AG04450 (cell line): ENCODE measurements around the gene PKP1. TPM values are rescaled to one million over a fixed set of nuclear protein-coding genes. Genes with fewer than 3 reads are reported as not detected.

Source experiments
- CTCF ChIA-PET: fragments of 300-600, 350-600 bp; formaldehyde crosslinking; extraction: SDS; loops from one replicate; lab custom pipeline; 2022; ENCODE audit warnings: antibody characterized with exemption, inconsistent platforms; lab: Charles Lee
- POLR2A ChIA-PET: fragments of 350-600 bp; formaldehyde crosslinking; extraction: SDS; loops from one replicate; lab custom pipeline; 2021; ENCODE audit warnings: antibody characterized with exemption, inconsistent platforms; lab: Yijun Ruan, JAX
- DNase-seq: peaks from one replicate; pipeline ENCODE4 v3.0.0-alpha.2; 2011; ENCODE audit warnings: low read depth, low spot score
- H3K27ac ChIP-seq: one replicate; pipeline ENCODE4 v1.5.1; 2012; ENCODE audit warnings: low read depth, low read length, control low read depth
- H3K27me3 ChIP-seq: one replicate; pipeline ENCODE4 v1.6.0; 2012; ENCODE audit warnings: low read length; ENCODE audit not compliant: control insufficient read depth, insufficient read depth
- H3K4me3 ChIP-seq: 2 replicates; pipeline ENCODE4 v1.5.1; 2011; ENCODE audit warnings: mild to moderate bottlenecking, low read depth, low read length, control low read depth
- H3K9me3 ChIP-seq: 2 replicates; pipeline ENCODE4 v1.5.1; 2012; ENCODE audit warnings: low read length; ENCODE audit not compliant: control insufficient read depth, insufficient read depth
- polyA plus RNA-seq: library from polyadenylated mRNA; depleted of rRNA; stranded (reverse); fragments of >200 nt; gene quantifications from 2 replicates; pipeline ENCODE4 v1.2.3, GENCODE V29; 2011
- TF ChIP-seq, protein P1 (sequence below): IDR thresholded peaks from 2 replicates; pipeline ENCODE4 v1.5.1; 2011; ENCODE audit warnings: low read depth, low read length, control low read depth, inconsistent platforms

The PKP1 gene
- polyA plus RNA-seq, 1 experiment, result 0.04 TPM

DNA sequence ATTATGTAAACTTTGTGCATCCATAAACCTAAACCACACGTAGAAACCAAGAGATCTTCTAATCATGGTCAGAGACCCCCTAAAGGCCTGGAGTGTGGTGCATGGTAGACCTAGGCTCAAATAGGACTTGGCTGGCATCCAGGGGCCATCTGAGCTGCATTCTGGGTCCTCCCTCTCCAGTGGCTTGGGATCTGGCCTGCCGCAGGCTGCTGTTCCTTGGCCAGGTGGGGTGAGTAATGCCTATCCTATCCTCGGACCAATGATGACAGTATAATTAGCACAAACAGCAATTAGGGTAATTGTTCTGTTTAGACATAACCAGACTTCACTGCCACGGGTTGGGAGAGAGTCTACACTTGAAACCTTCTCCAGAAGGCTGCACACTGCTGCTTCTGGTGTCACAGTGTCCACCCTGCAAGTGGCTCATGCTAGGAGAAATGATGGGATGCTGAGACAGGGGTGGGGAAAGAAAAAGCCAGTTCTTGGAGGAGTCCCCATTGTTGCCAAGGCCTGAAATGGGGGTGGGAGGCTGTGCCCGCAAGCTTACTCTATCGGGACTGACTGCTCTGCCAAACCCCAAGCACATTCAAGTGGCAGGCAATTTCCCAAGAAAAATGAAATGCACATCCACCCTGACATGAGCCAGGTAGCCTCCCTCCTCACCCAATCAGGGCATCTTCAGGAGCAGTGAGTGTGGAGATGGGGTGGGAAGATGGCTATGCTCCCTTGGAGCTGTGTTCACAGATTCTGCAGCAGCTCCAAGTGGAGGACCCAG lies 12.5 kb upstream of the PKP1 start:
- CTCF ChIA-PET, result interaction anchor here (1.9 kb wide), 1 partner anchor 16 kb away, joined by 7 read pairs; no protein-coding TSS in a partner anchor
- TF ChIP-seq, protein P1, sequence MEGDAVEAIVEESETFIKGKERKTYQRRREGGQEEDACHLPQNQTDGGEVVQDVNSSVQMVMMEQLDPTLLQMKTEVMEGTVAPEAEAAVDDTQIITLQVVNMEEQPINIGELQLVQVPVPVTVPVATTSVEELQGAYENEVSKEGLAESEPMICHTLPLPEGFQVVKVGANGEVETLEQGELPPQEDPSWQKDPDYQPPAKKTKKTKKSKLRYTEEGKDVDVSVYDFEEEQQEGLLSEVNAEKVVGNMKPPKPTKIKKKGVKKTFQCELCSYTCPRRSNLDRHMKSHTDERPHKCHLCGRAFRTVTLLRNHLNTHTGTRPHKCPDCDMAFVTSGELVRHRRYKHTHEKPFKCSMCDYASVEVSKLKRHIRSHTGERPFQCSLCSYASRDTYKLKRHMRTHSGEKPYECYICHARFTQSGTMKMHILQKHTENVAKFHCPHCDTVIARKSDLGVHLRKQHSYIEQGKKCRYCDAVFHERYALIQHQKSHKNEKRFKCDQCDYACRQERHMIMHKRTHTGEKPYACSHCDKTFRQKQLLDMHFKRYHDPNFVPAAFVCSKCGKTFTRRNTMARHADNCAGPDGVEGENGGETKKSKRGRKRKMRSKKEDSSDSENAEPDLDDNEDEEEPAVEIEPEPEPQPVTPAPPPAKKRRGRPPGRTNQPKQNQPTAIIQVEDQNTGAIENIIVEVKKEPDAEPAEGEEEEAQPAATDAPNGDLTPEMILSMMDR, result no peak
- H3K27me3 ChIP-seq, result no peaks in the 10 kb centered on the region
- no peak overlapping the region for H3K27ac ChIP-seq
- no peak for DNase-seq
- no peak overlapping the region for H3K4me3 ChIP-seq
- H3K9me3 ChIP-seq, result no peaks in the 10 kb centered on the region
- POLR2A ChIA-PET, result no interaction called here

DNA sequence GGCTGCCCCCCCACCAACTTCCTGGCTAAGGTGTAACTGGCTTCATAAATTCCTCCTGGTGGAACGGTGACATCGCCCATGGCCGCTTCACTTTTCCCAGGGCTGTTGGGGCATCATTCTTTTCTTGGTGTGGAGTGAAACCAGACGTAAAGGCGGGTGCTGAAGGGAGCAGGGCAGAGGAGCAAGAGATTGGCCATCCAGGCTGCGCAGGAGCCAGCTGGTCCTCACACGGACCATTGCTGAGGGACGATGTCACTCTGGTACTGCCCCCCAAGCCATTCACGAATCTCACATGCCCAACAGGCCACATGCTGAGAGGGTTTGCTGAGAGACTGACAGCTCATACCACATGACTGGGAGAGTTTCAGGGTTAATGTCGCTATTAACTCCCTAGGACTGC lies 10.5 kb upstream of the PKP1 start:
- Histone ChIP-seq H3K4me3 (no peak overlapping the region), H3K27ac (no peak overlapping the region), H3K27me3 (no peaks in the 10 kb centered on the region), H3K9me3 (no peaks in the 10 kb centered on the region)
- POLR2A ChIA-PET, result no interaction called here
- no peak for DNase-seq
- TF ChIP-seq, protein P1, result no peak
- CTCF ChIA-PET, result interaction anchor here (0.6 kb wide), 1 partner anchor 125 kb away, joined by 4 read pairs; no protein-coding TSS in a partner anchor

DNA sequence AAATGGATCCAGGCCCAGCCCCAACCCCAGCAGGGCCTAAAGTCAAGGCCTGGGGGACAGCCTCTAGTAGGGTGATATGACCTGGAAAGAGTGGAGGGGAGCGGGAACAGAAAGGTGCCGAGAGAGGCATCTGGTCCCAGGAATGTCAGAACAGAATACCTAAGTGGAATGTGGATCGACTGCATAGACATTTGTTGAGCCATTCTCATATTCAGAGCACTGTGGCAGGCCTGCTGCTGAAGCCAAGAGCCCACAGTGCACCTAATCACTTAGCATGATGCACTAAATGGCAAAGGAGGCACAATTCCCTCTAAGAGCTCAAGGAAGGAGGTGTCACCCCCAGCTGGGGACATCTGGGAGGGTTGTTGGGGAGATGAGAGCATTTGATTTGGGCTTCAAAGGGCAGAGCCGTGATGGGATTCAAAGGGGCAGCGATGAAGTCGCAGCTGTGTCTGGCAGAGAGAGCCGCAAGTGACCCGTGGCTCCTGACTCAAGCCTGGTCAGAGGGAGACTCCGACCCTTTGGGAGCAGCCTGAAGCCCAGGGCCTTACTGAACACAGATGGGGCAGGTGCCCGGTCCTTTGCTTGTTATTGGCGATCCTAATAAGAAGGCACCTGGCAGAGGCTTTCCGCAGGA lies 8.6 kb upstream of the PKP1 start:
- DNase-seq, result no peak
- no peak overlapping the region for H3K4me3 ChIP-seq
- CTCF ChIA-PET, result interaction anchor here (0.6 kb wide), 1 partner anchor 130 kb away, joined by 4 read pairs; no protein-coding TSS in a partner anchor
- no peak overlapping the region for H3K27ac ChIP-seq
- H3K9me3 ChIP-seq, result no peaks in the 10 kb centered on the region
- TF ChIP-seq, protein P1, result no peak
- POLR2A ChIA-PET, result no interaction called here
- peaks cover 4% of the 10 kb centered on the region for H3K27me3 ChIP-seq

GRCh38 chr1:201275253-201275666 lies 8.0 kb upstream of the PKP1 start:
- H3K27ac ChIP-seq, result no peak overlapping the region
- ChIA-PET CTCF (no interaction called here), POLR2A (no interaction called here)
- H3K27me3 ChIP-seq, result peaks cover 4% of the 10 kb centered on the region
- H3K9me3 ChIP-seq, result no peaks in the 10 kb centered on the region
- no peak for DNase-seq
- TF ChIP-seq, protein P1, result no peak
- H3K4me3 ChIP-seq, result no peak overlapping the region

DNA sequence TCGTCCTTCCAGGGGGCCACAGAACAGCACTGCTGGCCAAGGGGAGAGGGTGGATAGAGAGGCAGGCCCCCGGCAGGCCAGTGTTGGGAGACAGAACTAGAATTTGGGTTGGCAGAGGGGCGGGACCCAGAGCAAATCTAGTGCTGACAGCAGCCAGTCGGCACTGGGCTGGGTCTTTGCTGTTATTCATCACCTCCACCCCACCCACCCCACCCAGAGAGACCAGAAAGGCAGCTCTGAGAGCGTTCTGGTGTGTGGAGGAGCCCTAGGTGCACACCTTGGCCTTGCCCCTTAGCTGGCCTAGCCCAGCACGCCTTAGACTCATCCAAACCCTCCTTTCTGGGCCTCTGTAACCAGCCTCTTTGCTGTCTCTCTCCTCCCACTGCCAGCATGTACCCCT lies 6.4 kb upstream of the PKP1 start:
- ChIA-PET POLR2A (interaction anchor here (0.6 kb wide), 1 partner anchor 182 kb away, joined by 6 read pairs; no protein-coding TSS in a partner anchor), CTCF (no interaction called here)
- no peaks in the 10 kb centered on the region for H3K9me3 ChIP-seq
- H3K27ac ChIP-seq, result no peak overlapping the region
- no peak overlapping the region for H3K4me3 ChIP-seq
- TF ChIP-seq, protein P1, result no peak
- DNase-seq, result no peak
- peaks cover 11% of the 10 kb centered on the region for H3K27me3 ChIP-seq
